GM23338 (cell line): Measurements from ENCODE around the gene LRCH3. TPM values are rescaled to one million over a fixed set of nuclear protein-coding genes. Genes with fewer than 3 reads are reported as not detected.

Experiments
- ATAC-seq: fragments of 200-7000 bp; cut with Tn5 transposase; 3 replicates; pipeline ENCODE4 v1.9.1; 2020
- DNase-seq: peaks from one replicate; pipeline ENCODE4 v3.0.0-alpha.2; 2015; ENCODE audit warnings: low spot score
- H2AFZ ChIP-seq: fragments of 200-600 bp; sonication (generic); 2 replicates; pipeline ENCODE4 v1.8.0; 2016; ENCODE audit warnings: antibody characterized with exemption, mild to moderate bottlenecking, moderate library complexity
- H3F3A ChIP-seq: fragments of 200-600 bp; sonication (generic); replicated peaks from 2 replicates; pipeline ENCODE4 v1.8.0; 2017; ENCODE audit warnings: antibody characterized with exemption, mixed run types, low read depth
- H3K27ac ChIP-seq: fragments of 200-600 bp; sonication (generic); 2 replicates; pipeline ENCODE4 v1.6.1; 2016; ENCODE audit warnings: low read depth
- H3K27me3 ChIP-seq: fragments of 200-600 bp; sonication (generic); 2 replicates; pipeline ENCODE4 v1.8.0; 2016; ENCODE audit warnings: mild to moderate bottlenecking, mixed run types, moderate library complexity; ENCODE audit not compliant: insufficient read depth
- H3K36me3 ChIP-seq: fragments of 200-600 bp; sonication (generic); 2 replicates; pipeline ENCODE4 v1.8.0; 2016; ENCODE audit warnings: mild to moderate bottlenecking; ENCODE audit not compliant: insufficient read depth
- H3K4me1 ChIP-seq: fragments of 200-600 bp; sonication (generic); 2 replicates; pipeline ENCODE4 v1.8.0; 2016; ENCODE audit warnings: mild to moderate bottlenecking, moderate library complexity; ENCODE audit not compliant: insufficient read depth
- H3K4me2 ChIP-seq: fragments of 200-600 bp; sonication (generic); 2 replicates; pipeline ENCODE4 v1.7.1; 2017; ENCODE audit warnings: mixed run types
- H3K4me3 ChIP-seq: fragments of 200-600 bp; sonication (generic); 2 replicates; pipeline ENCODE4 v1.6.1; 2016; ENCODE audit warnings: mixed run types
- H3K79me2 ChIP-seq: fragments of 200-600 bp; sonication (generic); replicated peaks from 2 replicates; pipeline ENCODE4 v1.8.0; 2017; ENCODE audit warnings: mild to moderate bottlenecking; ENCODE audit not compliant: insufficient read depth
- H3K9me2 ChIP-seq: fragments of 200-600 bp; sonication (generic); 2 replicates; pipeline ENCODE4 v1.8.0; 2017; ENCODE audit not compliant: insufficient read depth
- H4K20me1 ChIP-seq: fragments of 200-600 bp; sonication (generic); replicated peaks from 2 replicates; pipeline ENCODE4 v1.8.0; 2017; ENCODE audit warnings: mild to moderate bottlenecking; ENCODE audit not compliant: insufficient read depth
- H3K27ac Mint-ChIP-seq: 2 replicates; pipeline ENCODE4 v1.8.0; 2020; ENCODE audit warnings: inconsistent platforms, mild to moderate bottlenecking, moderate library complexity, mixed read lengths
- H3K27me3 Mint-ChIP-seq: 3 replicates; pipeline ENCODE4 v1.8.0; 2022; ENCODE audit warnings: low read depth, mild to moderate bottlenecking, moderate library complexity, mixed read lengths, inconsistent platforms; ENCODE audit not compliant: insufficient read depth, poor library complexity
- H3K36me3 Mint-ChIP-seq: 3 replicates; pipeline ENCODE4 v1.8.0; 2021; ENCODE audit warnings: low read depth, mild to moderate bottlenecking, inconsistent platforms, moderate library complexity, mixed read lengths
- H3K4me1 Mint-ChIP-seq: 3 replicates; pipeline ENCODE4 v1.8.0; 2020; ENCODE audit warnings: mild to moderate bottlenecking, inconsistent platforms, mixed read lengths
- H3K4me3 Mint-ChIP-seq: 3 replicates; pipeline ENCODE4 v1.8.0; 2021; ENCODE audit warnings: moderate library complexity, mild to moderate bottlenecking, inconsistent platforms, mixed read lengths
- H3K9me3 Mint-ChIP-seq: 3 replicates; pipeline ENCODE4 v1.8.0; 2020; ENCODE audit warnings: moderate library complexity, mild to moderate bottlenecking, inconsistent platforms, mixed read lengths
- CREB1 ChIP-seq: fragments of 250-450 bp; sonication (Bioruptor Pico); IDR thresholded peaks from 2 replicates; pipeline ENCODE4 v1.5.0; 2020; ENCODE audit warnings: low read depth, mild to moderate bottlenecking, moderate library complexity
- ETS1 ChIP-seq: IDR thresholded peaks from 2 replicates; pipeline ENCODE4 v1.6.1; 2016; ENCODE audit warnings: antibody characterized with exemption
- EZH2 ChIP-seq: fragments of 200-600 bp; sonication (generic); IDR thresholded peaks from one replicate; pipeline ENCODE4 v1.8.0; 2017; ENCODE audit warnings: antibody characterized with exemption, mild to moderate bottlenecking, low read depth; ENCODE audit not compliant: unreplicated experiment
- EZH2phosphoT487 ChIP-seq: fragments of 200-600 bp; sonication (generic); IDR thresholded peaks from one replicate; pipeline ENCODE4 v1.8.1; 2018; ENCODE audit warnings: antibody characterized with exemption; ENCODE audit not compliant: unreplicated experiment
- JUNB ChIP-seq: IDR thresholded peaks from one replicate; pipeline ENCODE4 v1.6.1; 2016; ENCODE audit warnings: antibody characterized with exemption; ENCODE audit not compliant: unreplicated experiment
- NANOG ChIP-seq: IDR thresholded peaks from 2 replicates; pipeline ENCODE4 v1.6.1; 2016; ENCODE audit warnings: antibody characterized with exemption, borderline replicate concordance
- POLR2AphosphoS5 ChIP-seq: IDR thresholded peaks from 2 replicates; pipeline ENCODE4 v1.6.1; 2016; ENCODE audit warnings: antibody characterized with exemption, low read depth
- STAT1 ChIP-seq: IDR thresholded peaks from one replicate; pipeline ENCODE4 v1.6.1; 2016; ENCODE audit warnings: antibody characterized with exemption; ENCODE audit not compliant: unreplicated experiment
- ZNF114 ChIP-seq: fragments of 250-450 bp; sonication (Bioruptor Pico); IDR thresholded peaks from 2 replicates; pipeline ENCODE4 v1.5.0; 2020; ENCODE audit warnings: mild to moderate bottlenecking, moderate library complexity
- ZNF331 ChIP-seq: fragments of 250-450 bp; sonication (Bioruptor Pico); IDR thresholded peaks from 2 replicates; pipeline ENCODE4 v1.5.0; 2020; ENCODE audit warnings: low read depth, mild to moderate bottlenecking, moderate library complexity
- ZNF462 ChIP-seq: fragments of 250-450 bp; sonication (Bioruptor Pico); IDR thresholded peaks from 2 replicates; pipeline ENCODE4 v1.5.0; 2020; ENCODE audit warnings: mild to moderate bottlenecking, moderate library complexity
- polyA plus RNA-seq: library from polyadenylated mRNA; unstranded; fragments of >200 nt; fragmentation: Nextera tagmentation; extraction: Ambion mirVana; gene quantifications from 2 replicates; pipeline ENCODE4 v1.2.1, GENCODE V29; 2016
- total RNA-seq: library from RNA; depleted of rRNA; stranded (reverse); fragments of >200 nt; shearing (Covaris generic); gene quantifications from 2 replicates; pipeline ENCODE4 v1.2.3, GENCODE V29; 2014
- TF ChIP-seq, protein P1 (sequence below), 2 experiments: fragments of 200-600 bp in 1 of 2; sonication (generic) in 1 of 2; conservative IDR thresholded peaks; 2 replicates each; pipeline versions ENCODE4 v1.5.1 to v1.6.1; 2016 to 2017; ENCODE audit warnings: antibody characterized with exemption in 2 of 2, low read depth in 2 of 2, mild to moderate bottlenecking in 2 of 2, moderate library complexity in 1 of 2
- TF ChIP-seq, protein P2 (sequence below): IDR thresholded peaks from one replicate; pipeline ENCODE4 v1.6.1; 2018; ENCODE audit warnings: antibody characterized with exemption; ENCODE audit not compliant: unreplicated experiment

The LRCH3 gene
- total and polyA plus RNA-seq, 2 experiments from 2014 or later, result 22.9 to 60.0 TPM

- H3K27ac ChIP-seq, result peak overlapping the region; percentile 61; the same call in 1 of the 2 replicates
- no peak for ATAC-seq
- TF ChIP-seq ZNF114 (CRISPR knock-in tag) (no peak), EZH2phosphoT487 (no peak), NANOG (no peak), EZH2 (no peak), CREB1 (CRISPR knock-in tag) (no peak), ZNF331 (CRISPR knock-in tag) (no peak), STAT1 (no peak), ZNF462 (CRISPR knock-in tag) (no peak), ETS1 (no peak), JUNB (no peak), POLR2AphosphoS5 (no peak)
- TF ChIP-seq, protein P1, sequence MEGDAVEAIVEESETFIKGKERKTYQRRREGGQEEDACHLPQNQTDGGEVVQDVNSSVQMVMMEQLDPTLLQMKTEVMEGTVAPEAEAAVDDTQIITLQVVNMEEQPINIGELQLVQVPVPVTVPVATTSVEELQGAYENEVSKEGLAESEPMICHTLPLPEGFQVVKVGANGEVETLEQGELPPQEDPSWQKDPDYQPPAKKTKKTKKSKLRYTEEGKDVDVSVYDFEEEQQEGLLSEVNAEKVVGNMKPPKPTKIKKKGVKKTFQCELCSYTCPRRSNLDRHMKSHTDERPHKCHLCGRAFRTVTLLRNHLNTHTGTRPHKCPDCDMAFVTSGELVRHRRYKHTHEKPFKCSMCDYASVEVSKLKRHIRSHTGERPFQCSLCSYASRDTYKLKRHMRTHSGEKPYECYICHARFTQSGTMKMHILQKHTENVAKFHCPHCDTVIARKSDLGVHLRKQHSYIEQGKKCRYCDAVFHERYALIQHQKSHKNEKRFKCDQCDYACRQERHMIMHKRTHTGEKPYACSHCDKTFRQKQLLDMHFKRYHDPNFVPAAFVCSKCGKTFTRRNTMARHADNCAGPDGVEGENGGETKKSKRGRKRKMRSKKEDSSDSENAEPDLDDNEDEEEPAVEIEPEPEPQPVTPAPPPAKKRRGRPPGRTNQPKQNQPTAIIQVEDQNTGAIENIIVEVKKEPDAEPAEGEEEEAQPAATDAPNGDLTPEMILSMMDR (conservative IDR thresholded peaks at IDR 0.05; ENCODE audit: low read depth in 2 of 2), result no peak
- TF ChIP-seq, protein P2, sequence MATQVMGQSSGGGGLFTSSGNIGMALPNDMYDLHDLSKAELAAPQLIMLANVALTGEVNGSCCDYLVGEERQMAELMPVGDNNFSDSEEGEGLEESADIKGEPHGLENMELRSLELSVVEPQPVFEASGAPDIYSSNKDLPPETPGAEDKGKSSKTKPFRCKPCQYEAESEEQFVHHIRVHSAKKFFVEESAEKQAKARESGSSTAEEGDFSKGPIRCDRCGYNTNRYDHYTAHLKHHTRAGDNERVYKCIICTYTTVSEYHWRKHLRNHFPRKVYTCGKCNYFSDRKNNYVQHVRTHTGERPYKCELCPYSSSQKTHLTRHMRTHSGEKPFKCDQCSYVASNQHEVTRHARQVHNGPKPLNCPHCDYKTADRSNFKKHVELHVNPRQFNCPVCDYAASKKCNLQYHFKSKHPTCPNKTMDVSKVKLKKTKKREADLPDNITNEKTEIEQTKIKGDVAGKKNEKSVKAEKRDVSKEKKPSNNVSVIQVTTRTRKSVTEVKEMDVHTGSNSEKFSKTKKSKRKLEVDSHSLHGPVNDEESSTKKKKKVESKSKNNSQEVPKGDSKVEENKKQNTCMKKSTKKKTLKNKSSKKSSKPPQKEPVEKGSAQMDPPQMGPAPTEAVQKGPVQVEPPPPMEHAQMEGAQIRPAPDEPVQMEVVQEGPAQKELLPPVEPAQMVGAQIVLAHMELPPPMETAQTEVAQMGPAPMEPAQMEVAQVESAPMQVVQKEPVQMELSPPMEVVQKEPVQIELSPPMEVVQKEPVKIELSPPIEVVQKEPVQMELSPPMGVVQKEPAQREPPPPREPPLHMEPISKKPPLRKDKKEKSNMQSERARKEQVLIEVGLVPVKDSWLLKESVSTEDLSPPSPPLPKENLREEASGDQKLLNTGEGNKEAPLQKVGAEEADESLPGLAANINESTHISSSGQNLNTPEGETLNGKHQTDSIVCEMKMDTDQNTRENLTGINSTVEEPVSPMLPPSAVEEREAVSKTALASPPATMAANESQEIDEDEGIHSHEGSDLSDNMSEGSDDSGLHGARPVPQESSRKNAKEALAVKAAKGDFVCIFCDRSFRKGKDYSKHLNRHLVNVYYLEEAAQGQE, result no peak
Measured at GRCh38 chr3:197841789-197842188, 50.7 kb downstream of the LRCH3 start.

More at GRCh38 chr3:197841789-197842188, 50.7 kb downstream of the LRCH3 start:
- Histone ChIP-seq H3K4me2 (no peak overlapping the region), H3K4me3 (no peak overlapping the region), H2AFZ (no peak overlapping the region), H3K9me2 (no peaks in the 10 kb centered on the region), H3K79me2 (no peaks in the 10 kb centered on the region), H3K4me1 (no peaks in the 10 kb centered on the region), H3F3A (no peaks in the 10 kb centered on the region; the same call in 1 of the 2 replicates), H3K36me3 (peaks cover 18% of the 10 kb centered on the region), H3K27me3 (no peaks in the 10 kb centered on the region), H4K20me1 (no peaks in the 10 kb centered on the region)
- Mint-ChIP-seq H3K4me1 (no peaks in the 10 kb centered on the region; the same call in 2 of the 3 replicates), H3K4me3 (no peak overlapping the region), H3K27me3 (peaks cover 2% of the 10 kb centered on the region), H3K9me3 (no peaks in the 10 kb centered on the region), H3K36me3 (peaks cover 64% of the 10 kb centered on the region), H3K27ac (no peak overlapping the region)
- DNase-seq, result no peak
